T-helper 2 cell treated with Interferon-gamma antibody and Interleukin-4, amounts not matched to agents 100 ng/mL and 5 ng/mL, for 36 hours (primary cell): Measurements from ENCODE around the gene SDK2. TPM values are rescaled to one million over a fixed set of nuclear protein-coding genes. Genes with fewer than 3 reads are reported as not detected.
"Not testable (repeated sequence)": the region's sequence is repeated elsewhere in the genome, so short reads cannot be mapped to it uniquely, and the experiment has no call there.

Experiments used
- intact Hi-C: fragments of 100-400 bp; cut with micrococcal nuclease; formaldehyde crosslinking; loops from one replicate; pipeline ENCODE4 v1.15.1; 2023
- total RNA-seq: library from RNA; stranded (reverse); gene quantifications from 2 replicates; pipeline ENCODE4 v1.2.3, GENCODE V29; 2022

The SDK2 gene
- total RNA-seq, 1 donor from 2014 or later: 2.9 TPM

- intact Hi-C loops: loop anchor here (1.0 to 10.0 kb wide), 6 partner anchors 57 to 893 kb away; partner anchors contain the start of genes RPL38 and SLC39A11
These were observed 332.8 kb downstream of the SDK2 start for GRCh38 chr17:73311428-73311780.

- intact Hi-C loops: loop anchor here (2.0 to 10.0 kb wide), 5 partner anchors 55 to 895 kb away; partner anchors contain the start of genes RPL38 and SLC39A11
These were observed 334.3 kb downstream of the SDK2 start for GRCh38 chr17:73309727-73310596.

GRCh38 chr17:73308959-73309358 lies 335.3 kb downstream of the SDK2 start:
- intact Hi-C loops: not testable (repeated sequence)

GRCh38 chr17:73308017-73308823 lies 336.0 kb downstream of the SDK2 start:
- intact Hi-C loops: no loop called here

- intact Hi-C loops: no loop called here
These were observed 337.1 kb downstream of the SDK2 start for GRCh38 chr17:73307130-73307529.

- intact Hi-C loops: no loop called here
These were observed 338.1 kb downstream of the SDK2 start for GRCh38 chr17:73305845-73306836.

- intact Hi-C loops: no loop called here
These were observed 339.1 kb downstream of the SDK2 start for GRCh38 chr17:73304971-73305812.

GRCh38 chr17:73304438-73304837 lies 339.8 kb downstream of the SDK2 start:
- intact Hi-C loops: no loop called here

GRCh38 chr17:73302189-73302588 lies 342.1 kb downstream of the SDK2 start:
- intact Hi-C loops: no loop called here

GRCh38 chr17:73301369-73301768 lies 342.9 kb downstream of the SDK2 start:
- intact Hi-C loops: no loop called here

GRCh38 chr17:73300392-73300791 lies 343.9 kb downstream of the SDK2 start:
- intact Hi-C loops: no loop called here

- intact Hi-C loops: no loop called here
These were observed 346.0 kb downstream of the SDK2 start for GRCh38 chr17:73297934-73298861.

GRCh38 chr17:73293480-73293911 lies 350.7 kb downstream of the SDK2 start:
- intact Hi-C loops: no loop called here

GRCh38 chr17:73293031-73293430 lies 351.2 kb downstream of the SDK2 start:
- intact Hi-C loops: no loop called here

GRCh38 chr17:73292031-73292531 lies 352.2 kb downstream of the SDK2 start:
- intact Hi-C loops: no loop called here

- intact Hi-C loops: no loop called here
These were observed 352.9 kb downstream of the SDK2 start for GRCh38 chr17:73291260-73291801.

GRCh38 chr17:73290399-73291259 lies 353.6 kb downstream of the SDK2 start:
- intact Hi-C loops: no loop called here
